ENCODE measurements around the gene TTC9B. TPM values are rescaled to one million over a fixed set of nuclear protein-coding genes. Genes with fewer than 3 reads are reported as not detected.
"Not testable (repeated sequence)": the region's sequence is repeated elsewhere in the genome, so short reads cannot be mapped to it uniquely, and the experiment has no call there.

TTC9B gene
- total and polyA plus RNA-seq, 2 of the 4 experiments (the other 2 are of a cell fraction), result not detected

GRCh38 chr19:40169482-40170302, 48.5 kb downstream of the TTC9B start:
- H3K18ac ChIP-seq (ENCODE audit: low read depth, low read length); intact Hi-C loops (cut with micrococcal nuclease); H2BK15ac ChIP-seq (ENCODE audit: low read depth, low read length); H3K27me3 ChIP-seq (ENCODE audit: control insufficient read depth, insufficient read depth, low read length); ATAC-seq (ENCODE audit: low read depth); H3K9me1 ChIP-seq (ENCODE audit: insufficient read depth, low read length); H3K56ac ChIP-seq (ENCODE audit: extremely low read depth, insufficient read depth, low read length); H2AFZ ChIP-seq (replicated peaks; ENCODE audit: low read length, poor library complexity); H3K36me3 ChIP-seq (ENCODE audit: control insufficient read depth, insufficient read depth, low read length); BruUV-seq (replicated peaks); H3K23ac ChIP-seq (ENCODE audit: low read depth, low read length); H3K27ac ChIP-seq (ENCODE audit: insufficient read depth, low read length); DNase-seq; H3K4me1 ChIP-seq (ENCODE audit: control insufficient read depth, insufficient read depth, low read length); in situ Hi-C loops (cut with MboI; ENCODE audit: low sequenced_read_pairs); H3K9me3 ChIP-seq (ENCODE audit: control insufficient read depth, insufficient read depth, low read length); H3K14ac ChIP-seq (replicated peaks; ENCODE audit: low read depth, low read length); H4K5ac ChIP-seq (ENCODE audit: low read depth, low read length); H3K4me3 ChIP-seq (ENCODE audit: insufficient read depth, low read depth, low read length); H3K4me2 ChIP-seq (ENCODE audit: low read depth, low read length); H3K9ac ChIP-seq (ENCODE audit: low read depth, low read length); H2BK20ac ChIP-seq (ENCODE audit: low read depth, low read length); H2BK5ac ChIP-seq (ENCODE audit: low read depth, low read length, poor library complexity, severe bottlenecking); dilution Hi-C loops (cut with HindIII; ENCODE audit: low sequenced_read_pairs, unreplicated experiment); H2AK9ac ChIP-seq (replicated peaks; ENCODE audit: low read depth, low read length, poor library complexity); CTCF ChIA-PET; H2BK120ac ChIP-seq (ENCODE audit: low read depth, low read length); H4K91ac ChIP-seq (ENCODE audit: insufficient read depth, low read depth, low read length); H2AK5ac ChIP-seq (ENCODE audit: low read depth, low read length); H3K79me1 ChIP-seq (ENCODE audit: low read depth in 1 of 2, low read length in 2 of 2); H4K20me1 ChIP-seq (ENCODE audit: insufficient read depth, low read length); H3K4ac ChIP-seq (ENCODE audit: low read depth, low read length); H4K8ac ChIP-seq (ENCODE audit: low read depth in 2 of 2, low read length in 2 of 2): not testable (repeated sequence)
- POLR2A ChIA-PET (ENCODE audit: unreplicated experiment), result interaction anchor here (0.7 kb wide), 1 partner anchor 186 kb away, joined by 3 read pairs; no protein-coding TSS in a partner anchor
- 75% methylated on average over 5 of the region's 30 CpGs; no CpG with 5 or more reads in 1 of the 2 experiments for WGBS, 2 experiments (ENCODE audit: extremely low coverage in 2 of 2, insufficient read length in 1 of 2)

Other genes with a start within 250 kb of the TTC9B start
- 213 and 216 TPM in 2 replicates for gene PSMC4, start 247.2 kb downstream of the TTC9B start, total RNA-seq (2012; rRNA removed)
- 148 and 158 TPM in 2 replicates for gene PSMC4, start 247.2 kb downstream of the TTC9B start, polyA plus RNA-seq (2012; rRNA removed)
- gene ZNF546, start 221.3 kb downstream of the TTC9B start, total RNA-seq (2012; rRNA removed), result 5.8 and 6.5 TPM in 2 replicates
- gene ZNF546, start 221.3 kb downstream of the TTC9B start, polyA plus RNA-seq (2012; rRNA removed), result 0.57 and 1.6 TPM in 2 replicates
- gene ZNF780B, start 162.2 kb downstream of the TTC9B start, total RNA-seq (2012; rRNA removed), result 14.7 and 19.9 TPM in 2 replicates
- 3.7 and 4.6 TPM in 2 replicates for gene ZNF780B, start 162.2 kb downstream of the TTC9B start, polyA plus RNA-seq (2012; rRNA removed)
- 17.0 and 25.3 TPM in 2 replicates for gene ZNF780A, start 127.4 kb downstream of the TTC9B start, total RNA-seq (2012; rRNA removed)
- 5.9 and 6.2 TPM in 2 replicates for gene ZNF780A, start 127.4 kb downstream of the TTC9B start, polyA plus RNA-seq (2012; rRNA removed)
- 1.4 and 1.8 TPM in 2 replicates for gene MAP3K10, start 27.0 kb downstream of the TTC9B start, total RNA-seq (2012; rRNA removed)
- 5.5 and 6.4 TPM in 2 replicates for gene MAP3K10, start 27.0 kb downstream of the TTC9B start, polyA plus RNA-seq (2012; rRNA removed)
- under 0.01 TPM in 2 replicates for gene CCNP, start 8.3 kb upstream of the TTC9B start, total RNA-seq (2012; rRNA removed)
- 0.17 and 0.21 TPM in 2 replicates for gene CCNP, start 8.3 kb upstream of the TTC9B start, polyA plus RNA-seq (2012; rRNA removed)
- gene AKT2, start 67.0 kb upstream of the TTC9B start, total RNA-seq (2012; rRNA removed), result 54.4 and 61.5 TPM in 2 replicates
- 104 and 124 TPM in 2 replicates for gene AKT2, start 67.0 kb upstream of the TTC9B start, polyA plus RNA-seq (2012; rRNA removed)
- gene C19orf47, start 130.0 kb upstream of the TTC9B start, total RNA-seq (2012; rRNA removed), result 3.6 and 4.4 TPM in 2 replicates
- gene C19orf47, start 130.0 kb upstream of the TTC9B start, polyA plus RNA-seq (2012; rRNA removed), result 16.3 and 24.4 TPM in 2 replicates
- gene PLD3, start 130.3 kb upstream of the TTC9B start, total RNA-seq (2012; rRNA removed), result 117 and 120 TPM in 2 replicates
- gene PLD3, start 130.3 kb upstream of the TTC9B start, polyA plus RNA-seq (2012; rRNA removed), result 665 and 732 TPM in 2 replicates
- 0.18 and 0.28 TPM in 2 replicates for gene HIPK4, start 171.8 kb upstream of the TTC9B start, total RNA-seq (2012; rRNA removed)
- 0.11 and 0.12 TPM in 2 replicates for gene HIPK4, start 171.8 kb upstream of the TTC9B start, polyA plus RNA-seq (2012; rRNA removed)
- 0.83 and 0.90 TPM in 2 replicates for gene PRX, start 195.0 kb upstream of the TTC9B start, total RNA-seq (2012; rRNA removed)
- 1.7 and 1.8 TPM in 2 replicates for gene PRX, start 195.0 kb upstream of the TTC9B start, polyA plus RNA-seq (2012; rRNA removed)
- 25.6 and 27.4 TPM in 2 replicates for gene SERTAD1, start 207.6 kb upstream of the TTC9B start, total RNA-seq (2012; rRNA removed)
- 21.1 and 29.5 TPM in 2 replicates for gene SERTAD1, start 207.6 kb upstream of the TTC9B start, polyA plus RNA-seq (2012; rRNA removed)
- 23.3 and 25.6 TPM in 2 replicates for gene SERTAD3, start 226.0 kb upstream of the TTC9B start, total RNA-seq (2012; rRNA removed)
- 17.9 and 20.5 TPM in 2 replicates for gene SERTAD3, start 226.0 kb upstream of the TTC9B start, polyA plus RNA-seq (2012; rRNA removed)
- gene BLVRB, start 247.4 kb upstream of the TTC9B start, total RNA-seq (2012; rRNA removed), result 65.2 and 67.5 TPM in 2 replicates
- 102 and 113 TPM in 2 replicates for gene BLVRB, start 247.4 kb upstream of the TTC9B start, polyA plus RNA-seq (2012; rRNA removed)
- 0.72 and 0.83 TPM in 2 replicates for gene SPTBN4, start 248.6 kb upstream of the TTC9B start, total RNA-seq (2012; rRNA removed)
- gene SPTBN4, start 248.6 kb upstream of the TTC9B start, polyA plus RNA-seq (2012; rRNA removed), result 0.59 and 0.91 TPM in 2 replicates